Measurements from ENCODE around the gene HIVEP1. TPM values are rescaled to one million over a fixed set of nuclear protein-coding genes. Genes with fewer than 3 reads are reported as not detected.
A peak's percentile ranks its signal among the peaks of the same experiment; 100 is the strongest.

HIVEP1 gene
- total RNA-seq, 2 experiments from 2014 or later: 45.9 to 71.6 TPM

DNA sequence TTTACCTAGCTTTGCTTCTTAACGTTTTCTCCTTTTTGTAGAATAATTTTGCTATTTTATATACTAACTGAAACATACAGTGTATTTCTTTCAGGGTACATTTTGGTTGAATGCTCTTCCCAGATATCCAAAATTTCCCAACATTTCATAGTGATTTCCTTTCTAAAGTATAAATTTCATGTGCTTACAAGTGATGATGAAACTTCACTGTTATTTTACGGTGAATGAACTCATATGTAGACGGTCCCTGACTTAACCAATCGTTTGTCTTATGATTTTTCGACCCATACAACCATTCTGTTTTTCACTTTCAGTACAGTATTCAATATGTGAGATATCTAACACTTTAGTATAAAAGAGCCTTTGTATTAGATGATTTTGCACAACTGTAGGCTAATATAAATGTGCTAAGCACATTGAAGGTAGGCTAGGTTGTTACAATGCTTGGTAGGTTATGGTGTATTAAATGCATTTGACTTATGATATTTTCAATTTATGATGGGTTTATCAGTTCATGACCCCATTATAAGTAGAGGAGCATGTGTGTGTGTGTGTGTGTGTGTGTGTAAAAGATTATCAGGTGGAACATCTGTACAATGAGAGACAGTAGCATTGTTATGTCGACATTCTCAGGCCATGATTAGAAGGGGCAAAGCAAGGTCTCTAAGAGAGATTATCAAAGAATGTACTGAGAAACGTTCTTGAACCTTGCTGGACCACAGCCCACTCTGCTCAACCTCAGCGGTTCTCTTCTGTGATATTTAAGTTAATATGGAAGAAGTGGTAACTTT, 20.9 kb downstream of the HIVEP1 start:
- POLR2A ChIA-PET: no interaction called here
- H3K36me3 Mint-ChIP-seq (ENCODE audit: low read depth): peaks cover 50% of the 10 kb centered on the region
- peak overlapping the region; percentile 47 for H3K27ac Mint-ChIP-seq
- CTCF ChIA-PET: no interaction called here
- no peak overlapping the region for H3K4me3 Mint-ChIP-seq
- intact Hi-C loops (cut with DNase I, micrococcal nuclease): no loop called here
- peaks cover 11% of the 10 kb centered on the region for H3K9me3 Mint-ChIP-seq (ENCODE audit: low read depth)
- ATAC-seq (no peak), DNase-seq (no peak)
- peaks cover 73% of the 10 kb centered on the region for H3K4me1 Mint-ChIP-seq
- H3K27me3 Mint-ChIP-seq: no peaks in the 10 kb centered on the region

- Mint-ChIP-seq H3K4me3 (no peak overlapping the region), H3K36me3 (ENCODE audit: low read depth) (peaks cover 43% of the 10 kb centered on the region), H3K9me3 (ENCODE audit: low read depth) (peaks cover 11% of the 10 kb centered on the region), H3K27me3 (no peaks in the 10 kb centered on the region), H3K27ac (no peak overlapping the region), H3K4me1 (peaks cover 79% of the 10 kb centered on the region)
- DNase-seq (no peak), ATAC-seq (no peak)
- intact Hi-C loops (cut with DNase I, micrococcal nuclease): no loop called here
- POLR2A ChIA-PET: no interaction called here
- CTCF ChIA-PET: no interaction called here
These were observed 21.7 kb downstream of the HIVEP1 start for GRCh38 chr6:12033770-12034169.

DNA sequence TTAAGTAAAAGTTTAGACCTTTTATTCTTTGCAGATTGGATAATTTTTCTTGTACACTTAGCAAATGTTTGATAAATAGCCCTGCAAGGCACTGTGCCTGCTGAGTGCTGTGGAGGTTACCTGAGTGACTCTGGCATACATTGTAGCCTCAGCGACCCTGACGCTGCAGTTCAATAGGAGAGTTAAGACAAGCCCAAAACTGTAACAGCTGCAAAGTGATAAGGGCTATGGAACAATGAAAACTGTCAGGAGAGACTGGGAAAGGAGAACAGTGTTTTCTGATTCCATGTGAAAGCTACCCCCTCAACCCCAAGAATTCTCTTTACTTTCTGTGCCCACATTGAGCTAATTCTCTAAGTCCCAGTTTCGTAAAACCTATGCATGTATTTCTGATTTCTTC, 22.2 kb downstream of the HIVEP1 start:
- no peak for DNase-seq
- Mint-ChIP-seq H3K9me3 (ENCODE audit: low read depth) (peaks cover 10% of the 10 kb centered on the region), H3K4me1 (peaks cover 79% of the 10 kb centered on the region), H3K4me3 (no peak overlapping the region), H3K27ac (no peak overlapping the region), H3K27me3 (no peaks in the 10 kb centered on the region), H3K36me3 (ENCODE audit: low read depth) (peaks cover 39% of the 10 kb centered on the region)
- POLR2A ChIA-PET: no interaction called here
- no peak for ATAC-seq
- intact Hi-C loops (cut with DNase I, micrococcal nuclease): no loop called here
- CTCF ChIA-PET: interaction anchor here (0.5 to 1.0 kb wide), 3 partner anchors 9 to 1431 kb away, joined by 3 to 4 read pairs (median 3); no protein-coding TSS in a partner anchor

DNA sequence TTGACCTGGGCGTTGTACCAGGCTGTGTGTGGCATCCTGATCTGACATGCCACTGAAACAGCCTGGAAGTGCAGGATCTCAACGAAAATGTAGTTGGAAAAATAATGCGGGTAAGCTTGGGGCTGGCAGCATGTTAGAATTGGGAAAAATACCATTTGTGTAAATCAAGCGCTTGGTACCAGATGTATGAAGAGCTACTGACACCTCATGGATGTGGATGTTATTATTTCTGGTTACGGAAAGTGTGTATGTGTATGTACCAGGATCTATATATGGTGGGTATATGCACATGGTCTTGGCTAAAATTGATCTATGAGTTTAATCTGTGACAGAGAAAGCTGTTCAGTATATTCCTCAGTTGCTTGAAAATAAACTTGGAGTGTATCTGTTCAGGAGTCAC, 22.7 kb downstream of the HIVEP1 start:
- ChIA-PET CTCF (interaction anchor here (0.6 to 1.0 kb wide), 2 partner anchors 10 to 1430 kb away, joined by 3 to 4 read pairs; no protein-coding TSS in a partner anchor), POLR2A (no interaction called here)
- Mint-ChIP-seq H3K9me3 (ENCODE audit: low read depth) (peaks cover 9% of the 10 kb centered on the region), H3K27ac (peak overlapping the region; percentile 21), H3K4me1 (peaks cover 83% of the 10 kb centered on the region), H3K4me3 (no peak overlapping the region), H3K36me3 (ENCODE audit: low read depth) (peaks cover 41% of the 10 kb centered on the region), H3K27me3 (no peaks in the 10 kb centered on the region)
- intact Hi-C loops (cut with DNase I, micrococcal nuclease): no loop called here
- DNase-seq (no peak), ATAC-seq (no peak)

GRCh38 chr6:12036766-12037165, 24.7 kb downstream of the HIVEP1 start:
- DNase-seq: no peak
- peaks cover 32% of the 10 kb centered on the region for H3K36me3 Mint-ChIP-seq (ENCODE audit: low read depth)

GRCh38 chr6:12037798-12038197, 25.7 kb downstream of the HIVEP1 start:
- Mint-ChIP-seq H3K27me3 (no peaks in the 10 kb centered on the region), H3K9me3 (ENCODE audit: low read depth) (no peaks in the 10 kb centered on the region), H3K27ac (no peak overlapping the region), H3K4me1 (peaks cover 68% of the 10 kb centered on the region), H3K36me3 (ENCODE audit: low read depth) (peaks cover 28% of the 10 kb centered on the region), H3K4me3 (no peak overlapping the region)
- ATAC-seq (no peak), DNase-seq (no peak)
- intact Hi-C loops (cut with DNase I, micrococcal nuclease): no loop called here
- CTCF ChIA-PET: no interaction called here
- POLR2A ChIA-PET: interaction anchor here (0.7 kb wide), 1 partner anchor 24 kb away, joined by 4 read pairs; no protein-coding TSS in a partner anchor

More at GRCh38 chr6:12036766-12037165, 24.7 kb downstream of the HIVEP1 start:
- Mint-ChIP-seq H3K4me3 (no peak overlapping the region), H3K27me3 (no peaks in the 10 kb centered on the region), H3K9me3 (ENCODE audit: low read depth) (no peaks in the 10 kb centered on the region), H3K4me1 (peaks cover 70% of the 10 kb centered on the region), H3K27ac (peak overlapping the region; percentile 44)
- no peak for ATAC-seq
- ChIA-PET CTCF (interaction anchor here (1.0 kb wide), 1 partner anchor 23 kb away, joined by 3 read pairs; no protein-coding TSS in a partner anchor), POLR2A (no interaction called here)
- intact Hi-C loops (cut with DNase I, micrococcal nuclease): no loop called here

- no peak overlapping the region for H3K4me3 Mint-ChIP-seq
- CTCF ChIA-PET: interaction anchor here (1.2 to 1.3 kb wide), 2 partner anchors 11 to 384 kb away, joined by 3 to 5 read pairs; no protein-coding TSS in a partner anchor
- intact Hi-C loops (cut with DNase I, micrococcal nuclease): no loop called here
- POLR2A ChIA-PET: no interaction called here
- no peak for DNase-seq
- H3K9me3 Mint-ChIP-seq (ENCODE audit: low read depth): no peaks in the 10 kb centered on the region
- peaks cover 67% of the 10 kb centered on the region for H3K4me1 Mint-ChIP-seq
- no peak overlapping the region for H3K27ac Mint-ChIP-seq
- ATAC-seq: peak; percentile 21
- H3K27me3 Mint-ChIP-seq: no peaks in the 10 kb centered on the region
- H3K36me3 Mint-ChIP-seq (ENCODE audit: low read depth): peaks cover 30% of the 10 kb centered on the region
These were observed 27.7 kb downstream of the HIVEP1 start for GRCh38 chr6:12039540-12040459.

DNA sequence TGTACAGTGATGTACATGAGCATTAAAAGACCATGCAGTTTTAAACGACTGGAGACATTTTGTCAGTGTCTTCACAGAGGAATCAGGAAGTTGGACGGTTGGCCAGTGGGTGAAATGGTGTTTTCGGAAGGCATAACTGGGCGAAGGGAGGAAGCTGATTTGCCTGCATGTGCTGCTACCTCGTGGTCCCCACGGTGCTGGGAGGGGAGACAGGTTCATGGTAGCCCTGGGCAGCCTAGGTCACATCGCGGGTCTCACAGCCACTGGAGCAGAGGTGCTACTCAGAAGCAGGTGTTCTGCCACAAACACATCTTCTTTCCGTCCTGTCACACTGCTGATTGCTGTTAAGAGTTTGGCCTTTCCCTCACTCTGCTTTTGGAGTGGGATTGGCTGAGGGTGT, 35.2 kb downstream of the HIVEP1 start:
- H3K4me1 Mint-ChIP-seq: peaks cover 80% of the 10 kb centered on the region
- intact Hi-C loops (cut with DNase I, micrococcal nuclease): no loop called here
- H3K27ac Mint-ChIP-seq: peak overlapping the region; percentile 92
- DNase-seq (no peak), ATAC-seq (no peak)
- no peak overlapping the region for H3K4me3 Mint-ChIP-seq
- H3K27me3 Mint-ChIP-seq: no peaks in the 10 kb centered on the region
- no peaks in the 10 kb centered on the region for H3K9me3 Mint-ChIP-seq (ENCODE audit: low read depth)
- ChIA-PET CTCF (interaction anchor here (0.6 to 1.5 kb wide), 3 partner anchors 10 to 103 kb away, joined by 3 to 4 read pairs (median 4); no protein-coding TSS in a partner anchor), POLR2A (interaction anchor here (0.6 kb wide), 1 partner anchor 329 kb away, joined by 6 read pairs; no protein-coding TSS in a partner anchor)
- peaks cover 30% of the 10 kb centered on the region for H3K36me3 Mint-ChIP-seq (ENCODE audit: low read depth)

GRCh38 chr6:12047792-12048432, 35.8 kb downstream of the HIVEP1 start:
- DNase-seq: no peak
- POLR2A ChIA-PET: interaction anchor here (0.6 kb wide), 1 partner anchor 330 kb away, joined by 6 read pairs; no protein-coding TSS in a partner anchor
- Mint-ChIP-seq H3K36me3 (ENCODE audit: low read depth) (peaks cover 30% of the 10 kb centered on the region), H3K4me3 (no peak overlapping the region), H3K27me3 (no peaks in the 10 kb centered on the region), H3K4me1 (peaks cover 83% of the 10 kb centered on the region), H3K9me3 (ENCODE audit: low read depth) (no peaks in the 10 kb centered on the region), H3K27ac (peak overlapping the region; percentile 92)
- intact Hi-C loops (cut with DNase I, micrococcal nuclease): loop anchor here (1.0 to 2.0 kb wide), 3 partner anchors 39 to 337 kb away; no protein-coding TSS in a partner anchor
- ATAC-seq: no peak
- CTCF ChIA-PET: interaction anchor here (0.6 to 1.5 kb wide), 4 partner anchors 9 to 239 kb away, joined by 3 to 4 read pairs (median 4); no protein-coding TSS in a partner anchor

- intact Hi-C loops (cut with DNase I, micrococcal nuclease): loop anchor here (1.0 to 2.0 kb wide), 3 partner anchors 40 to 338 kb away; no protein-coding TSS in a partner anchor
- H3K4me3 Mint-ChIP-seq: peak overlapping the region; percentile 13
- DNase-seq (no peak), ATAC-seq (peak; percentile 31)
- ChIA-PET POLR2A (no interaction called here), CTCF (interaction anchor here (0.6 to 1.5 kb wide), 2 partner anchors 8 to 239 kb away, joined by 3 to 4 read pairs; no protein-coding TSS in a partner anchor)
- H3K4me1 Mint-ChIP-seq: peaks cover 85% of the 10 kb centered on the region
- peak overlapping the region; percentile 92 for H3K27ac Mint-ChIP-seq
- H3K36me3 Mint-ChIP-seq (ENCODE audit: low read depth): peaks cover 30% of the 10 kb centered on the region
- H3K27me3 Mint-ChIP-seq: no peaks in the 10 kb centered on the region
- H3K9me3 Mint-ChIP-seq (ENCODE audit: low read depth): no peaks in the 10 kb centered on the region
These were observed 36.5 kb downstream of the HIVEP1 start for GRCh38 chr6:12048609-12049008.

GRCh38 chr6:12049165-12049564, 37.1 kb downstream of the HIVEP1 start:
- intact Hi-C loops (cut with DNase I, micrococcal nuclease): loop anchor here in 1 of 2 experiments (2.0 kb wide), 2 partner anchors 40 to 338 kb away; no protein-coding TSS in a partner anchor
- peak overlapping the region; percentile 92 for H3K27ac Mint-ChIP-seq
- no peak for DNase-seq
- peaks cover 86% of the 10 kb centered on the region for H3K4me1 Mint-ChIP-seq
- H3K4me3 Mint-ChIP-seq: peak overlapping the region; percentile 13
- peaks cover 28% of the 10 kb centered on the region for H3K36me3 Mint-ChIP-seq (ENCODE audit: low read depth)
- no peak for ATAC-seq
- H3K27me3 Mint-ChIP-seq: no peaks in the 10 kb centered on the region
- ChIA-PET CTCF (no interaction called here), POLR2A (no interaction called here)
- H3K9me3 Mint-ChIP-seq (ENCODE audit: low read depth): no peaks in the 10 kb centered on the region

All from activated CD4-positive, alpha-beta T cell treated with anti-CD3 and anti-CD28 coated beads for 36 hours (primary cell).